H1 (cell line): ENCODE results near the gene HORMAD2. TPM values are rescaled to one million over a fixed set of nuclear protein-coding genes. Genes with fewer than 3 reads are reported as not detected.

ENCODE experiments used
- CTCF ChIA-PET: fragments of 300-600 bp; sonication (Branson Sonifier 250); formaldehyde crosslinking; loops from one replicate; lab custom pipeline; 2021; ENCODE audit not compliant: partially characterized antibody; lab: Charles Lee
- POLR2A ChIA-PET: fragments of 300-600 bp; sonication (Branson Sonifier 250); formaldehyde crosslinking; loops from one replicate; lab custom pipeline; 2021; ENCODE audit warnings: inconsistent platforms; ENCODE audit not compliant: partially characterized antibody; lab: Charles Lee
- DNase-seq, 2 experiments: peaks; one replicate each; pipeline versions ENCODE4 v3.0.0 to v3.0.0-alpha.2; 2010 to 2022; ENCODE audit warnings: low spot score in 2 of 2, low read depth in 1 of 2, mixed read lengths in 1 of 2
- FAIRE-seq: peaks from 2 replicates; lab custom pipeline; 2011; peaks lifted over from hg19 to GRCh38; lab: Jason Lieb, UNC
- H2AFZ ChIP-seq: 2 replicates; pipeline ENCODE4 v1.8.1; 2012; ENCODE audit warnings: low read length, inconsistent platforms
- H2AK5ac ChIP-seq: 2 replicates; pipeline ENCODE4 v1.6.1; 2013; ENCODE audit warnings: low read depth, low read length
- H2BK120ac ChIP-seq: replicated peaks from 2 replicates; pipeline ENCODE3; 2013; ENCODE audit warnings: low read depth, low read length, inconsistent platforms
- H2BK12ac ChIP-seq: 2 replicates; pipeline ENCODE4 v1.6.1; 2013; ENCODE audit warnings: low read depth, low read length
- H2BK15ac ChIP-seq: 2 replicates; pipeline ENCODE4 v1.6.1; 2013; ENCODE audit warnings: low read length
- H2BK20ac ChIP-seq: 2 replicates; pipeline ENCODE4 v1.6.1; 2013; ENCODE audit warnings: low read length
- H2BK5ac ChIP-seq: 2 replicates; pipeline ENCODE4 v1.6.1; 2013; ENCODE audit warnings: low read depth, low read length
- H3K14ac ChIP-seq: 2 replicates; pipeline ENCODE4 v1.6.1; 2013; ENCODE audit warnings: inconsistent platforms; ENCODE audit not compliant: insufficient read length
- H3K18ac ChIP-seq: 2 replicates; pipeline ENCODE4 v1.6.1; 2013; ENCODE audit warnings: low read length; ENCODE audit errors: extremely low read depth
- H3K23ac ChIP-seq: 2 replicates; pipeline ENCODE4 v1.6.1; 2013; ENCODE audit warnings: inconsistent platforms; ENCODE audit not compliant: insufficient read length
- H3K23me2 ChIP-seq: 2 replicates; pipeline ENCODE4 v1.6.1; 2013; ENCODE audit warnings: low read depth, low read length
- H3K27ac ChIP-seq: 2 replicates; pipeline ENCODE4 v1.6.1; 2011; ENCODE audit warnings: low read depth, low read length, inconsistent platforms
- H3K27me3 ChIP-seq, 4 experiments: replicated peaks in 1 of 4; 1 replicate in 1 of 4; 2 replicates in 3 of 4; pipeline versions ENCODE4 v1.6.1 to v1.8.1; 2011 to 2013; ENCODE audit warnings: low read length in 3 of 4, mild to moderate bottlenecking in 3 of 4, inconsistent platforms in 2 of 4, mixed read lengths in 2 of 4, moderate library complexity in 1 of 4; ENCODE audit not compliant: control insufficient read depth in 3 of 4, insufficient read depth in 3 of 4; ENCODE audit errors: extremely low read depth in 1 of 4
- H3K36me3 ChIP-seq, 4 experiments: 2 replicates each; pipeline versions ENCODE4 v1.6.1 to v1.8.1; 2011 to 2013; ENCODE audit warnings: mild to moderate bottlenecking in 4 of 4, low read length in 3 of 4, moderate library complexity in 2 of 4, control low read depth in 1 of 4, inconsistent platforms in 1 of 4; ENCODE audit not compliant: insufficient read depth in 4 of 4, control insufficient read depth in 2 of 4
- H3K4ac ChIP-seq: replicated peaks from 2 replicates; pipeline ENCODE3; 2013; ENCODE audit warnings: low read length, low read depth, mixed read lengths, inconsistent platforms; ENCODE audit not compliant: insufficient read length
- H3K4me1 ChIP-seq, 4 experiments: replicated peaks in 1 of 4; 1 replicate in 1 of 4; 2 replicates in 3 of 4; pipeline versions ENCODE4 v1.6.1 to v1.8.1; 2011 to 2013; ENCODE audit warnings: low read length in 3 of 4, inconsistent platforms in 2 of 4, mixed read lengths in 1 of 4; ENCODE audit not compliant: insufficient read depth in 4 of 4, control insufficient read depth in 3 of 4
- H3K4me2 ChIP-seq, 2 experiments: 2 replicates each; pipeline versions ENCODE4 v1.6.1 to v1.8.1; 2011 to 2013; ENCODE audit warnings: low read depth in 2 of 2, low read length in 2 of 2, control low read depth in 1 of 2, inconsistent platforms in 1 of 2, mild to moderate bottlenecking in 1 of 2; ENCODE audit not compliant: insufficient read depth in 1 of 2
- H3K4me3 ChIP-seq, 4 experiments: fragments of 200-600, 300-600 bp in 1 of 4; sonication (generic), shearing (Covaris generic), sonication (Bioruptor Twin) in 1 of 4; 2 replicates each; pipeline versions ENCODE4 v1.5.1 to v1.8.1; 2011 to 2016; ENCODE audit warnings: low read length in 4 of 4, low read depth in 3 of 4, control low read depth in 2 of 4, inconsistent platforms in 2 of 4, mild to moderate bottlenecking in 2 of 4, mixed read lengths in 1 of 4, moderate library complexity in 1 of 4; ENCODE audit not compliant: insufficient read depth in 2 of 4; ENCODE audit errors: extremely low read depth in 1 of 4
- H3K56ac ChIP-seq: replicated peaks from 2 replicates; pipeline ENCODE3; 2013; ENCODE audit warnings: low read depth, mild to moderate bottlenecking, mixed read lengths, low read length, inconsistent platforms; ENCODE audit not compliant: insufficient read length
- H3K79me1 ChIP-seq: 2 replicates; pipeline ENCODE4 v1.6.1; 2013; ENCODE audit warnings: low read depth, low read length, control low read depth
- H3K79me2 ChIP-seq, 2 experiments: 2 replicates each; pipeline versions ENCODE4 v1.6.1 to v1.8.1; 2012 to 2013; ENCODE audit warnings: low read length in 2 of 2, mild to moderate bottlenecking in 2 of 2, inconsistent platforms in 1 of 2; ENCODE audit not compliant: insufficient read depth in 2 of 2, control insufficient read depth in 1 of 2
- H3K9ac ChIP-seq, 4 experiments: replicated peaks in 1 of 4; 1 replicate in 1 of 4; 2 replicates in 3 of 4; pipeline versions ENCODE4 v1.6.1 to v1.8.1; 2011 to 2013; ENCODE audit warnings: low read depth in 3 of 4, low read length in 3 of 4, control low read depth in 2 of 4, mild to moderate bottlenecking in 2 of 4, moderate library complexity in 2 of 4, inconsistent platforms in 1 of 4; ENCODE audit errors: extremely low read depth in 1 of 4
- H3K9me3 ChIP-seq, 2 experiments: 2 replicates each; pipeline versions ENCODE4 v1.6.1 to v1.8.1; 2012 to 2013; ENCODE audit warnings: mild to moderate bottlenecking in 2 of 2, moderate library complexity in 2 of 2, control low read depth in 1 of 2, inconsistent platforms in 1 of 2, low read depth in 1 of 2, low read length in 1 of 2, mixed read lengths in 1 of 2; ENCODE audit not compliant: insufficient read depth in 2 of 2
- H4K20me1 ChIP-seq, 2 experiments: replicated peaks in 1 of 2; 2 replicates each; pipeline versions ENCODE3 to v1.8.1; 2011 to 2013; ENCODE audit warnings: inconsistent platforms in 2 of 2, low read length in 2 of 2, mild to moderate bottlenecking in 1 of 2; ENCODE audit not compliant: insufficient read depth in 2 of 2, control insufficient read depth in 1 of 2
- H4K5ac ChIP-seq: 2 replicates; pipeline ENCODE4 v1.6.1; 2013; ENCODE audit warnings: low read length, low read depth, mixed read lengths, inconsistent platforms; ENCODE audit not compliant: insufficient read length
- H4K8ac ChIP-seq: 2 replicates; pipeline ENCODE4 v1.8.0; 2013; ENCODE audit warnings: mild to moderate bottlenecking, moderate library complexity, low read length, inconsistent platforms; ENCODE audit not compliant: insufficient read depth; ENCODE audit errors: extremely low read depth
- H4K91ac ChIP-seq: replicated peaks from 2 replicates; pipeline ENCODE3; 2013; ENCODE audit warnings: low read length, mixed read lengths, inconsistent platforms; ENCODE audit not compliant: insufficient read length
- KDM1A ChIP-seq: fragments of 200-600, 300-600 bp; sonication (generic); IDR thresholded peaks from 2 replicates; pipeline ENCODE4 v1.7.1; 2016; ENCODE audit warnings: mild to moderate bottlenecking, low read length, borderline replicate concordance
- SRF ChIP-seq: IDR thresholded peaks from 2 replicates; pipeline ENCODE4 v1.6.1; 2011; ENCODE audit warnings: mild to moderate bottlenecking, low read depth, low read length, moderate library complexity
- WGBS, 2 experiments: shearing (Covaris generic) in 1 of 2; methylation state at CpG; one replicate each; pipeline versions ENCODE4 v1.1.6 to v1.1.7; 2013 to 2015; ENCODE audit warnings: low lambda C conversion rate in 2 of 2, mixed read lengths in 2 of 2, inconsistent platforms in 1 of 2, low coverage in 1 of 2, missing lambda C conversion rate in 1 of 2; ENCODE audit not compliant: insufficient replicate concordance in 2 of 2, insufficient coverage in 1 of 2, insufficient read length in 1 of 2; ENCODE audit errors: extremely low coverage in 1 of 2, missing lambda C conversion rate in 1 of 2; 5-methylcytosine and 5-hydroxymethylcytosine counted together
- polyA plus RNA-seq, 7 experiments: library from polyadenylated mRNA; depleted of rRNA in 3 of 7; stranded (reverse) in 5 of 7; unstranded in 2 of 7; fragments of >200 nt in 5 of 7; fragments of 200-250 nt in 2 of 7; gene quantifications; 1 replicate in 5 of 7; 2 replicates in 1 of 7; 4 replicates in 1 of 7; pipeline versions ENCODE4 v1.2.1 to v1.2.3, GENCODE V29; 2011 to 2013; ENCODE audit warnings: missing spikeins in 2 of 7, mixed read lengths in 2 of 7
- total RNA-seq: library from RNA; stranded (reverse); fragmentation: NEBNext Ultra II Directional; extraction: Animal tissue kit (Norgen Biotek cat#: 25700); gene quantifications from 2 replicates; pipeline ENCODE4 v1.2.1, GENCODE V29; 2021

The HORMAD2 gene
- total and polyA plus RNA-seq, 2 of the 8 experiments (the other 6 are each of a cell fraction or from before 2014, with no cell fraction given) = 0.03 TPM; not detected in 1

DNA sequence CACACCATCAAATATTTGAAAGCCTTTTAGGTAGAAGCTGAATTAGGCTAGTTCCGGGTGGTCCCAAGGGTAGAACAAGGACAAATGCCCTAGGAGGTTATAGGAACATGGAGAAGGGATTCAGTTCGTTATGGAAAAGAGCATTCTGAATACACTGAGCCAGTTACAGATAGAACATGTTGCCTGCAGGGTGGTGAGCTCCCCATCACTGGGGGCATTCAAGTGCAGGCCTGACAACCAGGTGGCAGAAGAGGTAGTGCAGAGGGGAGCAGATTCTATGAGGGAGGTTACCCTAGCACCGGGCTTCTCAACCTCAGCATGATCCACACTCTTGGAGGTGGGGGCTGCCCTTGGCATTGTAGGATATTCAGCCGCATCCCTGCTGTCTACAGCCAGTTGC lies 142.1 kb downstream of the HORMAD2 start:
- POLR2A ChIA-PET = interaction anchor here (0.7 kb wide), 1 partner anchor 9 kb away, joined by 3 read pairs; no protein-coding TSS in a partner anchor

More for the DNA sequence above, 142.1 kb downstream of the HORMAD2 start:
- Histone ChIP-seq H3K4ac (no peak overlapping the region), H3K18ac (no peak overlapping the region), H3K14ac (no peak overlapping the region), H2BK20ac (no peak overlapping the region), H3K79me2 (no peaks in the 10 kb centered on the region), H3K9ac (no peak overlapping the region), H4K91ac (no peak overlapping the region), H2BK120ac (no peak overlapping the region), H2BK5ac (no peak overlapping the region), H3K4me2 (no peak overlapping the region), H4K5ac (no peak overlapping the region), H2BK12ac (no peak overlapping the region), H3K23ac (no peak overlapping the region), H3K23me2 (no peaks in the 10 kb centered on the region; the same call in none of the 2 replicates), H3K9me3 (no peaks in the 10 kb centered on the region), H3K36me3 (no peaks in the 10 kb centered on the region), H3K79me1 (no peaks in the 10 kb centered on the region; the same call in 1 of the 2 replicates), H4K20me1 (peaks cover 0 to 2% of the 10 kb centered on the region in 2 experiments), H2AK5ac (no peak overlapping the region), H3K4me3 (no peak overlapping the region), H3K4me1 (peaks cover 0 to 4% (median 0%) of the 10 kb centered on the region in 4 experiments; a peak in 1 of 7 replicates), H2AFZ (no peak overlapping the region), H3K27me3 (peaks cover 0 to 3% (median 0%) of the 10 kb centered on the region in 4 experiments; a peak in 1 of 7 replicates), H4K8ac (no peak overlapping the region), H3K56ac (no peak overlapping the region), H3K27ac (no peak overlapping the region), H2BK15ac (no peak overlapping the region)
- DNase-seq = no peak
- 88% methylated on average over 4 of the region's 4 CpGs; no CpG with 5 or more reads in 1 of the 2 experiments for WGBS, 2 experiments
- TF ChIP-seq KDM1A (peak; percentile 49; the same call in 1 of the 2 replicates), SRF (no peak)
- CTCF ChIA-PET = interaction anchor here (0.6 kb wide), 1 partner anchor 12 kb away, joined by 3 read pairs; no protein-coding TSS in a partner anchor
- no peak for FAIRE-seq
